Measurements from ENCODE around the gene NCOR1. TPM values are rescaled to one million over a fixed set of nuclear protein-coding genes. Genes with fewer than 3 reads are reported as not detected.
A peak's percentile ranks its signal among the peaks of the same experiment; 100 is the strongest.

The NCOR1 gene
- total and polyA plus RNA-seq, 9 of the 15 experiments (the other 6 are each of a cell fraction or from before 2014, with no cell fraction given), result 20.2 to 66.5 (median 50.9) TPM

GRCh38 chr17:16215965-16216316 is 607 bp upstream of the NCOR1 start (continued):
- TF ChIP-seq HNRNPLL (IDR thresholded peaks at IDR 0.05; ENCODE audit: low read depth, low read length, poor library complexity, severe bottlenecking) (peak; percentile 33), GATAD2B (IDR thresholded peaks at IDR 0.05; ENCODE audit: borderline replicate concordance) (no peak), ZNF766 (CRISPR knock-in tag; conservative IDR thresholded peaks at IDR 0.05) (0 out of 2 replicates have a peak, but pooled peaks have one; percentile 34), CBX1 (IDR thresholded peaks at IDR 0.05; ENCODE audit: low read depth) (no peak)
- TF ChIP-seq, protein P1, sequence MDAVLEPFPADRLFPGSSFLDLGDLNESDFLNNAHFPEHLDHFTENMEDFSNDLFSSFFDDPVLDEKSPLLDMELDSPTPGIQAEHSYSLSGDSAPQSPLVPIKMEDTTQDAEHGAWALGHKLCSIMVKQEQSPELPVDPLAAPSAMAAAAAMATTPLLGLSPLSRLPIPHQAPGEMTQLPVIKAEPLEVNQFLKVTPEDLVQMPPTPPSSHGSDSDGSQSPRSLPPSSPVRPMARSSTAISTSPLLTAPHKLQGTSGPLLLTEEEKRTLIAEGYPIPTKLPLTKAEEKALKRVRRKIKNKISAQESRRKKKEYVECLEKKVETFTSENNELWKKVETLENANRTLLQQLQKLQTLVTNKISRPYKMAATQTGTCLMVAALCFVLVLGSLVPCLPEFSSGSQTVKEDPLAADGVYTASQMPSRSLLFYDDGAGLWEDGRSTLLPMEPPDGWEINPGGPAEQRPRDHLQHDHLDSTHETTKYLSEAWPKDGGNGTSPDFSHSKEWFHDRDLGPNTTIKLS (IDR thresholded peaks at IDR 0.05; ENCODE audit: borderline replicate concordance, low read depth), result peak; percentile 21; the same call in 1 of the 2 replicates
- TF ChIP-seq, protein P2, sequence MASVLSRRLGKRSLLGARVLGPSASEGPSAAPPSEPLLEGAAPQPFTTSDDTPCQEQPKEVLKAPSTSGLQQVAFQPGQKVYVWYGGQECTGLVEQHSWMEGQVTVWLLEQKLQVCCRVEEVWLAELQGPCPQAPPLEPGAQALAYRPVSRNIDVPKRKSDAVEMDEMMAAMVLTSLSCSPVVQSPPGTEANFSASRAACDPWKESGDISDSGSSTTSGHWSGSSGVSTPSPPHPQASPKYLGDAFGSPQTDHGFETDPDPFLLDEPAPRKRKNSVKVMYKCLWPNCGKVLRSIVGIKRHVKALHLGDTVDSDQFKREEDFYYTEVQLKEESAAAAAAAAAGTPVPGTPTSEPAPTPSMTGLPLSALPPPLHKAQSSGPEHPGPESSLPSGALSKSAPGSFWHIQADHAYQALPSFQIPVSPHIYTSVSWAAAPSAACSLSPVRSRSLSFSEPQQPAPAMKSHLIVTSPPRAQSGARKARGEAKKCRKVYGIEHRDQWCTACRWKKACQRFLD (CRISPR knock-in tag; IDR thresholded peaks at IDR 0.05), result peak; percentile 54; the same call in 1 of the 2 replicates
- TF ChIP-seq, protein P3, sequence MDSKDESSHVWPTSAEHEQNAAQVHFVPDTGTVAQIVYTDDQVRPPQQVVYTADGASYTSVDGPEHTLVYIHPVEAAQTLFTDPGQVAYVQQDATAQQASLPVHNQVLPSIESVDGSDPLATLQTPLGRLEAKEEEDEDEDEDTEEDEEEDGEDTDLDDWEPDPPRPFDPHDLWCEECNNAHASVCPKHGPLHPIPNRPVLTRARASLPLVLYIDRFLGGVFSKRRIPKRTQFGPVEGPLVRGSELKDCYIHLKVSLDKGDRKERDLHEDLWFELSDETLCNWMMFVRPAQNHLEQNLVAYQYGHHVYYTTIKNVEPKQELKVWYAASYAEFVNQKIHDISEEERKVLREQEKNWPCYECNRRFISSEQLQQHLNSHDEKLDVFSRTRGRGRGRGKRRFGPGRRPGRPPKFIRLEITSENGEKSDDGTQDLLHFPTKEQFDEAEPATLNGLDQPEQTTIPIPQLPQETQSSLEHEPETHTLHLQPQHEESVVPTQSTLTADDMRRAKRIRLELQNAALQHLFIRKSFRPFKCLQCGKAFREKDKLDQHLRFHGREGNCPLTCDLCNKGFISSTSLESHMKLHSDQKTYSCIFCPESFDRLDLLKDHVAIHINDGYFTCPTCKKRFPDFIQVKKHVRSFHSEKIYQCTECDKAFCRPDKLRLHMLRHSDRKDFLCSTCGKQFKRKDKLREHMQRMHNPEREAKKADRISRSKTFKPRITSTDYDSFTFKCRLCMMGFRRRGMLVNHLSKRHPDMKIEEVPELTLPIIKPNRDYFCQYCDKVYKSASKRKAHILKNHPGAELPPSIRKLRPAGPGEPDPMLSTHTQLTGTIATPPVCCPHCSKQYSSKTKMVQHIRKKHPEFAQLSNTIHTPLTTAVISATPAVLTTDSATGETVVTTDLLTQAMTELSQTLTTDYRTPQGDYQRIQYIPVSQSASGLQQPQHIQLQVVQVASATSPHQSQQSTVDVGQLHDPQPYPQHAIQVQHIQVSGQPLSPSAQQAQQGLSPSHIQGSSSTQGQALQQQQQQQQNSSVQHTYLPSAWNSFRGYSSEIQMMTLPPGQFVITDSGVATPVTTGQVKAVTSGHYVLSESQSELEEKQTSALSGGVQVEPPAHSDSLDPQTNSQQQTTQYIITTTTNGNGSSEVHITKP (IDR thresholded peaks at IDR 0.05; ENCODE audit: partially characterized antibody), result peak; percentile 75
